GM12873 (cell line): ENCODE data around the gene HOXA11.

Source experiments
- TF ChIP-seq, protein P1 (sequence below): IDR thresholded peaks from 2 replicates; pipeline ENCODE4 v1.5.1; 2012; ENCODE audit warnings: low read depth, mild to moderate bottlenecking, moderate library complexity, low read length, control low read depth; ENCODE audit not compliant: insufficient read depth; ENCODE audit errors: missing control alignments

The HOXA11 gene

DNA sequence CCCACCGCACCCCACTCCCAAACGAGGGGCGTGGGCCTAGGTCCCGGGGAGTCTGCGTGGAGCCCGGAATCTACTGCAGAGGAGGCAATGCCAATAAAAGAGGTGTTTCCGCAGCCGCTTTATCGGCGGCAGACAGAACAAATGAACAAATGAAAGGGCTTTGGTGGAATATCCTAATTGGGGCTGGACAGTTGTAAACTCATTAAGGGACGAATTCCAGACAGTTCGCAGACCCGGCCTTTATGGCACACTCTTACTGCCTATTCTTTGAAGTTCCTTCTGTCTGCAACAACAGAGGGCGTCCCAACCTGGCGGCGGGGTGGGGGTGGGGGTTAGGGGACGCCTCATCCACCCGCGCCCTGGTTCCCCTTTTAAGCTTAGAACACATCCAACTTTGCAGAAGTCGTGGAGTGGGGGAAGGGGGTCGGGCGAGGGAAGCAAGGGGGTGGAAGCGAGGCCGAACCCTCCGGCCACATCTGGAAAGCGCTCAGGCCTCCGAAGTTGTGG, 23.8 kb downstream of the HOXA11 start:
- TF ChIP-seq, protein P1, sequence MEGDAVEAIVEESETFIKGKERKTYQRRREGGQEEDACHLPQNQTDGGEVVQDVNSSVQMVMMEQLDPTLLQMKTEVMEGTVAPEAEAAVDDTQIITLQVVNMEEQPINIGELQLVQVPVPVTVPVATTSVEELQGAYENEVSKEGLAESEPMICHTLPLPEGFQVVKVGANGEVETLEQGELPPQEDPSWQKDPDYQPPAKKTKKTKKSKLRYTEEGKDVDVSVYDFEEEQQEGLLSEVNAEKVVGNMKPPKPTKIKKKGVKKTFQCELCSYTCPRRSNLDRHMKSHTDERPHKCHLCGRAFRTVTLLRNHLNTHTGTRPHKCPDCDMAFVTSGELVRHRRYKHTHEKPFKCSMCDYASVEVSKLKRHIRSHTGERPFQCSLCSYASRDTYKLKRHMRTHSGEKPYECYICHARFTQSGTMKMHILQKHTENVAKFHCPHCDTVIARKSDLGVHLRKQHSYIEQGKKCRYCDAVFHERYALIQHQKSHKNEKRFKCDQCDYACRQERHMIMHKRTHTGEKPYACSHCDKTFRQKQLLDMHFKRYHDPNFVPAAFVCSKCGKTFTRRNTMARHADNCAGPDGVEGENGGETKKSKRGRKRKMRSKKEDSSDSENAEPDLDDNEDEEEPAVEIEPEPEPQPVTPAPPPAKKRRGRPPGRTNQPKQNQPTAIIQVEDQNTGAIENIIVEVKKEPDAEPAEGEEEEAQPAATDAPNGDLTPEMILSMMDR, result no peak

DNA sequence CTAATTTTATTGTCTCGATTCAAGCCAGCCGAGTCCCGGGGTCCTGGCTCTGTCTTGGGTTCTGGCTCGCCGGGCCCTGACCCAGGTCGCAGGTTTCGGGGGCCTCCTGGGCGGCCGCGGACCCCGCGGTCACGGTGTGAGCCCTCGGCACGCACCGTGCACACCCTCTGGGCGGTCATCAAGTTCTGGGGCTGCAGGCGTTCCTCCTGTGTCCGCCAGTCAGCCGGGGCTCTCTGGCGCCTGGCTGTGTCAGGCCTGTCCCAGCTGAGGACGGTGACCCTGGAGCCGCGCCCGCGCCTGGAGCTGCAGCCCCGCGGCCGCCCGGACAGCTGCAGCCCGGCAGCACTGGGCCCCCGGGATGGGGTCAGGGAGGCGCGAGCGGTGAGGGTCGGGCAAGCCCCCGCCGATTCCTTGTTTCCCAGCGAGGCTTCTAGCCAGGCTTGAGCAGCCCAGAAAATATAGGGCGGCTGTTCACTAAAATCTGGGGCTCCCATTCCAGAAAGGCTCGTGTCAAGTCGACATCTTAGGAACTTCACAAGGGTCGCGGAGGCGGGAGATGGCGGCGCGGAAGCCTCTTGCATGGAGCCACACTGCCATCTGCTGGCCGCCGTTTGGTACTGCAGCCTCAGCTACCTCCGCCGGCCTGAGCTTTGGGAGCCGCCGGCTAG, 24.4 kb downstream of the HOXA11 start:
- TF ChIP-seq, protein P1, result peak; percentile 98

DNA sequence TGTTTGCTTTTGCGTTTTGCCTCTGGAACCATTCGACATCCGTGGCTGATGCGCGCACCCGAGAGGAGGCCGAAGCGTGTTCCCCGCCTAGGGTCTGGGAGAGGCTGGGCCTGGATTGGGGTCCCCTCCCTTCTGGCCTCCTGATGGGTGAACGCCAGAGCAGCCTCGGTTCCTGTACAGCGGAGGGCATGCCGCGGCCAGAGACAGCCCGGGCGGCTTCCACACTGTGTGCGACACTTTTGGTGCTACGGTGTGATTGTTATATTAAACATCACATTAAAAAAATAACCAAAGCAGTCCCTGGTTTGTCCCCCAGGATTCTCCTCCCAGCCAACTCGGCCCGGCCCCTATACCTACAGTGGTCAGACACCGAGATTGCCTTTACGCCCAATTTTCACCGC, 24.9 kb downstream of the HOXA11 start:
- TF ChIP-seq, protein P1, result no peak

DNA sequence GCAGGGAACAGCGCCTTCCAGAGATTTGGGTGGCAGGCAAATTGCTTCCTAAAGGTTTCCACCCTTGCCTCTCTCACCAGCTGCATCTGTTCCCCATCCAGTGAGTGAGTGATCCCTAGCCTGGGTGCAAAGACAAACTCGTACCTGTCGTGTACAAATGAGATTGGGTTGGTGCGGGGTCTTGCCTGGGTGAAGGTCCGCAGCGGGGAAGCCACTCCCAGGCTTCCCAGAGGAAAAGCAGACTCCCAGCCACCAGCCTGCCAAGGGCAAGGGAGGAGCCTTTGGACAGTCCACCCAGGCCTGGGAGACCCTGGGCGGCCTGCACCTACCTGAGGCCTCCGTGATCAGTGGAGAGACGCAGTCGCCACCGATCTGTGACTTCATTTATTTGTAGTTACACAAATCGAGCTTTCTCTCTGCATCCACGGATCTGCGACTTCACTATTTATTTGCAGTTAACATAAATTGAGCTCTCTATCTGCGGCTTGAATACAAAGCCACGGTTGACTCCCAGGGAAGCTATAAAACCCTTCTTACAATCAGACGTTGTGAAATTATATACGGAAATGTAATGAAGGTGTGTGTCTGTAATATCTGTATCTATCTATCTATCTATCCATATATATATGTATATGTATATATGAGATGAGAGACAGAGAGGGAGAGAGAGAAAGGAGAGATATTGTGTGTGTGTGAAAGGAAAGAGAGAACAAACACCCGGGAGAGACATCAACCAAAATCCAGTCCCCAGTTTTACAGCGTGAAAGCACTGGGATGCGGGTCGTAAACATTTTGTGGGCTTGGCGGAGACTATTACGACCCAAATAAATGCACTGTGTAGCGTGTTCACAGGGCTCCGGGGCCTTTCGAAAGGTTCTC, 25.5 kb downstream of the HOXA11 start:
- TF ChIP-seq, protein P1, result no peak

DNA sequence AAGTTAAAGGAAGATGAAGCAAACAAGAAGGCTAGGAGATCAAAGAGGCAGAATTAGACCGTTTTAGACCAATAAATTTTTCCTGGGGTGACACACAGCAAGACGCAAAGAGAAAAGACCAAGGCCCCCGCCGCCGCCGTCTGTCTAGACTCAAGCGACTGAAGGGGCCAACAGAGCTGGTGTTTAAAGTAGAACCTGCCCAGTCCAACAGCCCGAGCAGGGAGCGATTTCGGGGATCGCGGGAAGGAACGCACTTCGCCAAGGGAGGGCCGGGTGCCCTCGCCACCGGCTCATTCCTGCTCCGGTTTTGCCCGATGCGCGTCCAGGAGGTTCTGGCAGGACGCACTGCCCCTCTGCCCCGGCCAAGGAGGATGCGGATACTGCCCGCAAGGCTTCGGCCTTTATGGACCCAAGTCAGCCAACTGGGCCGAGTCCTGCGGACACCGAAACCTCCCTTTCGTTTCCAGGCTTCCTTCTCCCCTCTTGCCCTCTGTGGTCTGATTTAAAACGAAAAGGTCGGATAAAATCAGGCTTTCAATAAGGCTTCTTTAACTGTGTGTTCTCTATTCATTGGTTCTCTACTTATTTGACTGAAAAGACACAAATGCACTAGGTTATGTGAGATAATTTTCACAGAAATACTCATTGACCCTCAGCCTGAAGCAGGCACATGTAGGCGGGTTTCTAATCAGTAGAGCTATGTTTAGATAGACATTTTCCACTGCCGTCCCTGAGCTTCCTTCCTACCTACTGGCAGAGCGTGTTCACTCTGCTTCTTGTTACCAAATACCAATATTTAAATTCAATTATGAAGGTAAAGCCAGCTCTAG, 26.4 kb downstream of the HOXA11 start:
- TF ChIP-seq, protein P1, result no peak

- TF ChIP-seq, protein P1, result no peak
Observed at GRCh38 chr7:27157702-27158431, 27.2 kb downstream of the HOXA11 start.
